K562 (cell line): ENCODE results near the gene SMC3. TPM values are rescaled to one million over a fixed set of nuclear protein-coding genes. Genes with fewer than 3 reads are reported as not detected.
A peak's percentile ranks its signal among the peaks of the same experiment; 100 is the strongest.

Experiments
- HSF4 ChIP-seq: fragments of 250-450 bp; sonication (Bioruptor Pico); IDR thresholded peaks from 2 replicates; pipeline ENCODE4 v2.1.2; 2022; ENCODE audit warnings: mild to moderate bottlenecking, moderate library complexity, borderline replicate concordance
- NRF1 ChIP-seq, 2 experiments: fragments of 450-650 bp; IDR thresholded peaks in 1 of 2; conservative IDR thresholded peaks in 1 of 2; 2 replicates each; pipeline ENCODE4 v1.6.1; 2014; ENCODE audit warnings: mild to moderate bottlenecking in 2 of 2
- POLR2H ChIP-seq: IDR thresholded peaks from 2 replicates; pipeline ENCODE4 v1.6.1; 2016; ENCODE audit warnings: missing genetic modification characterization, low read depth, mild to moderate bottlenecking, control low read depth, missing compliant biosample characterization, moderate library complexity
- RAD21 ChIP-seq, 2 experiments: fragments of 250-450 bp in 1 of 2; fragments of 450-650 bp in 1 of 2; sonication (Bioruptor Pico) in 1 of 2; formaldehyde crosslinking in 1 of 2; IDR thresholded peaks in 1 of 2; conservative IDR thresholded peaks in 1 of 2; 2 replicates each; pipeline versions ENCODE4 v1.4.0 to v1.8.0; 2020 to 2022; ENCODE audit warnings: mild to moderate bottlenecking in 2 of 2, moderate library complexity in 1 of 2
- REST ChIP-seq, 2 experiments: fragments of 450-650 bp; formaldehyde crosslinking in 1 of 2; IDR thresholded peaks; 2 replicates each; pipeline versions ENCODE4 v1.4.0 to v1.6.1; 2014 to 2020; ENCODE audit warnings: mild to moderate bottlenecking in 2 of 2, borderline replicate concordance in 1 of 2, low read depth in 1 of 2
- SPI1 ChIP-seq: IDR thresholded peaks from 2 replicates; pipeline ENCODE4 v1.6.1; 2011; ENCODE audit warnings: low read depth, low read length, control low read depth, borderline replicate concordance
- STAG1 ChIP-seq: sonication (generic); formaldehyde crosslinking; IDR thresholded peaks from 2 replicates; pipeline ENCODE4 v1.5.0; 2020; ENCODE audit warnings: missing genetic modification reagents, borderline replicate concordance
- polyA plus RNA-seq, 8 experiments: library from polyadenylated mRNA; depleted of rRNA in 4 of 8; stranded (reverse) in 5 of 8; unstranded in 3 of 8; fragments of >200 nt; fragmentation: Nextera tagmentation in 2 of 8; fragmentation: Illumina TruSeq in 1 of 8; extraction: Ambion mirVana in 2 of 8; extraction: Trizol in 1 of 8; gene quantifications; 2 replicates each; pipeline versions ENCODE4 v1.2.1 to v1.2.3, GENCODE V29; 2011 to 2014; ENCODE audit warnings: inconsistent platforms in 1 of 8, missing spikeins in 1 of 8
- total RNA-seq, 7 experiments: library from RNA; depleted of rRNA in 6 of 7; stranded (reverse); fragments of >200 nt in 6 of 7; fragmentation: Illumina TruSeq in 2 of 7; extraction: Trizol in 2 of 7; gene quantifications; 2 replicates each; pipeline versions ENCODE4 v1.2.1 to v1.2.3, GENCODE V29; 2011 to 2021; ENCODE audit warnings: low replicate concordance in 1 of 7

The SMC3 gene
- total and polyA plus RNA-seq, 9 of the 15 experiments (the other 6 are each of a cell fraction or from before 2014, with no cell fraction given), result 21.3 to 62.6 (median 39.3) TPM

DNA sequence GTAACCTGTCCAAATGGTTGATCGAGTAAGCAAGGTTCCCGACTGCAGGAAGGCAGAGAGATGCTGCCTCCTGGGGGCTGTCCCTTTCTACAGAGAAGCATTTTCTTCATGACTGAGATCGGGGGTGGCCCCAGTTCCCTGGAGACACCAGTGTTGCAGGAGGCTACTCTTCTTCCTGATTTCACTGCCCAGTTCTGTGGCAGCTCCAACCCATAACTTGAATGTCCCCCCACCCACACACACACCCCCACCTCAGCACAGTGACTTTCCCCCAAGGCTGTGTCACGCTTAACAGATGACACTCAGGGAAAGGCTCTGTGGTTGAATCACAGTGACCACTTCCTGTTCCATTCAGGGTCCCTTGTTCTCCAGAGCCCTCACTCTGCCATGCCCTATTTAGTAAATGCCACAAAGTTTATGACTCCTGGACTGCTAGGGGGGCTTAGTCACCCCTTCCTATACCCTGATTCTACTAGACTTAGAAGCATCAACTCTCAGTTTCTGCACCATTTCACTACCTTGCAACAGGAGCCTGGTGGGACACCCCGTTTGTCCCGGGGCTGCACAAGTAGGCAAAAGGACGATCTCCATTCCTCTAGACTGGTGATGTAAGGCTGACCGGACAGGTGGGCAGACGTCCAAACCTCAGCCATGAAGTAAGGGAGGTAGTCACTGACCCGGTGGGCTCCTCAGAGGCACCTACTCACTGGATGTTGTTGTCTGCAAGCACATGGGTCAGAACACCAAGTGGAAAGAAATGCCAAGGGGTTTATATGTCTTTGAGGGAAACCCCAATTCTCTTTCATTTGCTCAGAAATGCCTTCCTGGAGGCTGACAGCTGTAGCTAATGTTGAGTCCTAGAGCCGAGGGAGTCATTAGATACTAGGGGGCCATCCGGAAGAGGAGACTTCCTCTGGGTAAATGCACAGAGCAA lies 31.3 kb upstream of the SMC3 start (continued):
- TF ChIP-seq REST (IDR thresholded peaks at IDR 0.05; ENCODE audit: borderline replicate concordance) (peak; percentile 81), REST (CRISPR knock-in tag; IDR thresholded peaks at IDR 0.05; ENCODE audit: low read depth) (no peak), RAD21 (CRISPR knock-in tag; conservative IDR thresholded peaks at IDR 0.05 in 1 of 2, IDR thresholded peaks at IDR 0.05 in 1 of 2) (peak; percentile 77 to 89), NRF1 (conservative IDR thresholded peaks at IDR 0.05 in 1 of 2, IDR thresholded peaks at IDR 0.05 in 1 of 2) (no peak), SPI1 (peak; percentile 51; the same call in 1 of the 2 replicates), POLR2H (tag) (no peak), STAG1 (CRISPR knock-in tag) (peak; percentile 36; the same call in 1 of the 2 replicates), HSF4 (no peak)
- TF ChIP-seq, all 486 proteins: peak for 18
